IMR-90 (cell line): ENCODE data around the gene KCNN3. TPM values are rescaled to one million over a fixed set of nuclear protein-coding genes. Genes with fewer than 3 reads are reported as not detected.

Experiments used
- ATAC-seq: fragments of 200-7000 bp; cut with Tn5 transposase; 2 replicates; pipeline ENCODE4 v1.9.1; 2020; ENCODE audit warnings: low read depth, mild to moderate bottlenecking, moderate library complexity
- BruUV-seq: library from RNA; stranded (reverse); fragments of 400-500 nt; replicated peaks from 2 replicates; lab custom pipeline; 2021; lab: Mats Ljungman, UMichigan
- CTCF ChIA-PET: fragments of 300-600 bp; formaldehyde crosslinking; extraction: SDS; loops from one replicate; lab custom pipeline; 2021; ENCODE audit warnings: antibody characterized with exemption; lab: Yijun Ruan, JAX
- POLR2A ChIA-PET: fragments of 300-600 bp; sonication (Branson Sonifier 250); formaldehyde crosslinking; loops from one replicate; lab custom pipeline; 2022; ENCODE audit warnings: antibody characterized with exemption; ENCODE audit not compliant: unreplicated experiment; lab: Charles Lee
- DNase-seq: peaks from one replicate; pipeline ENCODE4 v3.0.0; 2013
- H2AFZ ChIP-seq: replicated peaks from 2 replicates; pipeline ENCODE3; 2013; ENCODE audit warnings: low read length, mild to moderate bottlenecking; ENCODE audit not compliant: poor library complexity
- H2AK5ac ChIP-seq: 2 replicates; pipeline ENCODE4 v1.6.1; 2013; ENCODE audit warnings: low read depth, low read length, inconsistent platforms
- H2AK9ac ChIP-seq: replicated peaks from 2 replicates; pipeline ENCODE3; 2013; ENCODE audit warnings: mild to moderate bottlenecking, low read depth, low read length, moderate library complexity; ENCODE audit not compliant: poor library complexity
- H2BK120ac ChIP-seq: 2 replicates; pipeline ENCODE4 v1.6.1; 2013; ENCODE audit warnings: low read depth, low read length, inconsistent platforms
- H2BK15ac ChIP-seq: 3 replicates; pipeline ENCODE4 v1.6.1; 2013; ENCODE audit warnings: low read depth, low read length, inconsistent platforms
- H2BK20ac ChIP-seq: 2 replicates; pipeline ENCODE4 v1.6.1; 2013; ENCODE audit warnings: low read depth, mild to moderate bottlenecking, inconsistent platforms, low read length, moderate library complexity
- H2BK5ac ChIP-seq: 2 replicates; pipeline ENCODE4 v1.6.1; 2013; ENCODE audit warnings: mild to moderate bottlenecking, low read depth, low read length, inconsistent platforms; ENCODE audit not compliant: poor library complexity, severe bottlenecking
- H3K14ac ChIP-seq: replicated peaks from 2 replicates; pipeline ENCODE4 v1.6.1; 2013; ENCODE audit warnings: low read depth, low read length, inconsistent platforms
- H3K18ac ChIP-seq: 2 replicates; pipeline ENCODE4 v1.6.1; 2013; ENCODE audit warnings: low read depth, low read length, control low read depth
- H3K23ac ChIP-seq: 2 replicates; pipeline ENCODE4 v1.6.1; 2013; ENCODE audit warnings: low read depth, low read length, inconsistent platforms
- H3K27ac ChIP-seq: 2 replicates; pipeline ENCODE4 v1.5.1; 2013; ENCODE audit warnings: mild to moderate bottlenecking, control low read depth, low read length; ENCODE audit not compliant: insufficient read depth
- H3K27me3 ChIP-seq: 2 replicates; pipeline ENCODE4 v1.6.1; 2013; ENCODE audit warnings: low read length; ENCODE audit not compliant: control insufficient read depth, insufficient read depth
- H3K36me3 ChIP-seq: 2 replicates; pipeline ENCODE4 v1.6.1; 2013; ENCODE audit warnings: low read length, mixed read lengths; ENCODE audit not compliant: control insufficient read depth, insufficient read depth
- H3K4ac ChIP-seq: 2 replicates; pipeline ENCODE4 v1.6.1; 2013; ENCODE audit warnings: low read depth, low read length, inconsistent platforms
- H3K4me1 ChIP-seq: 2 replicates; pipeline ENCODE4 v1.6.1; 2013; ENCODE audit warnings: low read length, mixed read lengths; ENCODE audit not compliant: control insufficient read depth, insufficient read depth
- H3K4me2 ChIP-seq: 2 replicates; pipeline ENCODE4 v1.6.1; 2013; ENCODE audit warnings: low read depth, mild to moderate bottlenecking, control low read depth, low read length, moderate library complexity
- H3K4me3 ChIP-seq: 2 replicates; pipeline ENCODE4 v1.5.1; 2013; ENCODE audit warnings: low read depth, mild to moderate bottlenecking, control low read depth, low read length, moderate library complexity; ENCODE audit not compliant: insufficient read depth
- H3K56ac ChIP-seq: 2 replicates; pipeline ENCODE4 v1.6.1; 2013; ENCODE audit warnings: low read length, inconsistent platforms; ENCODE audit not compliant: insufficient read depth; ENCODE audit errors: extremely low read depth
- H3K79me1 ChIP-seq, 2 experiments: 2 replicates each; pipeline ENCODE4 v1.6.1; 2013; ENCODE audit warnings: low read length in 2 of 2, inconsistent platforms in 1 of 2, low read depth in 1 of 2
- H3K9ac ChIP-seq: 2 replicates; pipeline ENCODE4 v1.6.1; 2013; ENCODE audit warnings: low read depth, low read length, control low read depth
- H3K9me1 ChIP-seq: 2 replicates; pipeline ENCODE4 v1.6.1; 2013; ENCODE audit warnings: low read length, inconsistent platforms; ENCODE audit not compliant: insufficient read depth
- H3K9me3 ChIP-seq: 2 replicates; pipeline ENCODE4 v1.6.1; 2013; ENCODE audit warnings: low read length; ENCODE audit not compliant: control insufficient read depth, insufficient read depth
- H4K20me1 ChIP-seq: 2 replicates; pipeline ENCODE4 v1.6.1; 2013; ENCODE audit warnings: low read length, inconsistent platforms; ENCODE audit not compliant: insufficient read depth
- H4K5ac ChIP-seq: 2 replicates; pipeline ENCODE4 v1.6.1; 2013; ENCODE audit warnings: mild to moderate bottlenecking, low read depth, low read length, control low read depth
- H4K8ac ChIP-seq, 2 experiments: 2 replicates each; pipeline ENCODE4 v1.6.1; 2013; ENCODE audit warnings: low read depth in 2 of 2, low read length in 2 of 2, control low read depth in 1 of 2, inconsistent platforms in 1 of 2
- H4K91ac ChIP-seq: 2 replicates; pipeline ENCODE4 v1.6.1; 2013; ENCODE audit warnings: low read depth, low read length, inconsistent platforms; ENCODE audit not compliant: insufficient read depth
- MXI1 ChIP-seq: IDR thresholded peaks from 2 replicates; pipeline ENCODE4 v1.6.1; 2012; ENCODE audit warnings: low read depth, mild to moderate bottlenecking, low read length, moderate library complexity, borderline replicate concordance
- WGBS, 2 experiments: methylation state at CpG; one replicate each; pipeline versions ENCODE4 v1.1.5 to v1.1.7; 2013; ENCODE audit warnings: missing lambda C conversion rate in 2 of 2; ENCODE audit not compliant: insufficient read length in 1 of 2; ENCODE audit errors: extremely low coverage in 2 of 2; 5-methylcytosine and 5-hydroxymethylcytosine counted together
- dilution Hi-C: fragments of 300-500 bp; cut with HindIII; formaldehyde crosslinking; loops from one replicate; pipeline ENCODE4 v1.14.3; 2018; ENCODE audit warnings: low sequenced_read_pairs; ENCODE audit not compliant: unreplicated experiment
- in situ Hi-C: fragments of 300-500 bp; cut with MboI; formaldehyde crosslinking; loops from 3 replicates; pipeline ENCODE4 v1.14.3; 2019; ENCODE audit warnings: low sequenced_read_pairs, inconsistent platforms, mixed read lengths
- intact Hi-C: fragments of 100-400 bp; cut with micrococcal nuclease; formaldehyde crosslinking; loops from 2 replicates; pipeline ENCODE4 v1.10.0; 2022
- polyA plus RNA-seq, 3 experiments: library from polyadenylated mRNA; depleted of rRNA; stranded (reverse); fragments of >200 nt; gene quantifications; 2 replicates each; pipeline ENCODE4 v1.2.3, GENCODE V29; 2012; ENCODE audit warnings: low replicate concordance in 1 of 3
- total RNA-seq: library from RNA; depleted of rRNA; stranded (reverse); fragments of >200 nt; gene quantifications from 2 replicates; pipeline ENCODE4 v1.2.3, GENCODE V29; 2012
- TF ChIP-seq, protein P1 (sequence below): fragments of 150-350 bp; IDR thresholded peaks from 2 replicates; pipeline ENCODE4 v1.6.1; 2017; ENCODE audit warnings: mild to moderate bottlenecking, antibody characterized with exemption, low read length, low read depth

Gene KCNN3
- total and polyA plus RNA-seq, 2 of the 4 experiments (the other 2 are of a cell fraction): 0.02 TPM; not detected in 1

- Histone ChIP-seq H3K4me1 (no peaks in the 10 kb centered on the region), H4K8ac (no peak overlapping the region), H3K9me1 (no peaks in the 10 kb centered on the region), H3K18ac (no peak overlapping the region), H3K4me2 (no peak overlapping the region), H4K20me1 (no peaks in the 10 kb centered on the region), H2AK5ac (no peak overlapping the region), H3K36me3 (no peaks in the 10 kb centered on the region), H3K4ac (no peak overlapping the region), H3K23ac (no peak overlapping the region), H3K56ac (no peak overlapping the region), H3K9me3 (no peaks in the 10 kb centered on the region), H3K79me1 (no peaks in the 10 kb centered on the region), H2BK20ac (no peak overlapping the region), H3K27me3 (peaks cover 77% of the 10 kb centered on the region), H2BK5ac (no peak overlapping the region), H2BK120ac (no peak overlapping the region), H2AK9ac (no peak overlapping the region), H2AFZ (no peak overlapping the region), H3K9ac (no peak overlapping the region), H4K91ac (no peak overlapping the region), H4K5ac (no peak overlapping the region), H2BK15ac (no peak overlapping the region), H3K27ac (no peak overlapping the region), H3K4me3 (no peak overlapping the region), H3K14ac (no peak overlapping the region)
- BruUV-seq: no TSS peak
- no peak for ATAC-seq
- intact Hi-C loops: no loop called here
- ChIA-PET POLR2A (no interaction called here), CTCF (no interaction called here)
- no peak for DNase-seq
- dilution Hi-C loops: no loop called here
- WGBS, 2 experiments: no CpG with 5 or more reads among the region's 5 CpGs
- in situ Hi-C loops: no loop called here
- TF ChIP-seq, protein P1, sequence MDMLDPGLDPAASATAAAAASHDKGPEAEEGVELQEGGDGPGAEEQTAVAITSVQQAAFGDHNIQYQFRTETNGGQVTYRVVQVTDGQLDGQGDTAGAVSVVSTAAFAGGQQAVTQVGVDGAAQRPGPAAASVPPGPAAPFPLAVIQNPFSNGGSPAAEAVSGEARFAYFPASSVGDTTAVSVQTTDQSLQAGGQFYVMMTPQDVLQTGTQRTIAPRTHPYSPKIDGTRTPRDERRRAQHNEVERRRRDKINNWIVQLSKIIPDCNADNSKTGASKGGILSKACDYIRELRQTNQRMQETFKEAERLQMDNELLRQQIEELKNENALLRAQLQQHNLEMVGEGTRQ: no peak
- no peak for TF ChIP-seq MXI1
These were observed 41.0 kb downstream of the KCNN3 start for GRCh38 chr1:154829062-154829461.
